ENCODE measurements around the gene RAB37.

GRCh38 chr17:74760404-74761105 is 23.5 kb downstream of the RAB37 start:
- TF ChIP-seq CTCF (IDR thresholded peaks at IDR 0.05; ENCODE audit: low read length) (no peak), EZH2 (IDR thresholded peaks at IDR 0.05; ENCODE audit: borderline replicate concordance, low read length) (no peak)
